HL-60 (cell line): ENCODE data around the gene PTPN3.

Source experiments
- POLR2AphosphoS5 ChIP-seq: IDR thresholded peaks from 2 replicates; pipeline ENCODE4 v1.6.1; 2012; ENCODE audit warnings: low read depth
- TF ChIP-seq, protein P1 (sequence below): IDR thresholded peaks from one replicate; pipeline ENCODE4 v1.5.1; 2011; ENCODE audit warnings: low read length, control low read depth, inconsistent platforms; ENCODE audit not compliant: insufficient read depth

DNA sequence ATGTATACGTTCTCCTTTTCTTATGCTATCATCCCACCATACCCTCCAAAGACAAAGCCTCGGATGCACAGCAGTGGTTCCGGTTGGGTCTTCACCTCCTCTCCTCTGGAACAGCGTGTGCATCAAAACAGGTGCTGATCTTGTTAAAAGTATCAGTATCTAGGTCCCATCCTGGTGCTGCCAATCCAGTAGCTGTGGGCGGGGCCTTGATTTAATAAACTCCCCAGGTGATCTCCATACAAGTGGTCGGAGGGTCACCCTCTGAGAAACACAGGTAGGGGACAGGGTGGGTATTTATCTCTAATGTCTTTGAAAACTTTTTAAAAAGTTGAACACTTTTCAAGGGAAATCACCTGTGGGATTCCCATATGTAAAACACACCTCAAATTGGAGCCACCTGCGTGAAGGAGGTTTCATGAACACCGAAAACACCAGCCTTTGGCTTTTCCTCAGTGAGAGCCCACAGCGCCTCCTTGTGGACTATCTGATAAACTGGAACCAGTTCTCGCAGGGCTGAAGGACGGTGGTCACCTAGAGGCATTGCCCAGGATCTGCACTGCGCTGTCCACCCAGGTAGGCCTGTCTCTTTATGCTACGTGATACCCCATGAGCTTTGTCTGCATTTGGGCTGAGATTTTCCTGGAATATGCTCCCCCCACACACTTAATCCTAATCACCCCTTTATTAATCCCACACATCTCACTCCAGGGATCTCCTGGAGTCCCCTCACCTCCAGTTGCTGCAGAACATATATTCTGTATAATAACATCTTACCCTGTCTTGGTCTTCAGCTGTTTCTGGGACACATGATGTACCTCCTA, 96.7 kb downstream of the PTPN3 start:
- TF ChIP-seq, protein P1, sequence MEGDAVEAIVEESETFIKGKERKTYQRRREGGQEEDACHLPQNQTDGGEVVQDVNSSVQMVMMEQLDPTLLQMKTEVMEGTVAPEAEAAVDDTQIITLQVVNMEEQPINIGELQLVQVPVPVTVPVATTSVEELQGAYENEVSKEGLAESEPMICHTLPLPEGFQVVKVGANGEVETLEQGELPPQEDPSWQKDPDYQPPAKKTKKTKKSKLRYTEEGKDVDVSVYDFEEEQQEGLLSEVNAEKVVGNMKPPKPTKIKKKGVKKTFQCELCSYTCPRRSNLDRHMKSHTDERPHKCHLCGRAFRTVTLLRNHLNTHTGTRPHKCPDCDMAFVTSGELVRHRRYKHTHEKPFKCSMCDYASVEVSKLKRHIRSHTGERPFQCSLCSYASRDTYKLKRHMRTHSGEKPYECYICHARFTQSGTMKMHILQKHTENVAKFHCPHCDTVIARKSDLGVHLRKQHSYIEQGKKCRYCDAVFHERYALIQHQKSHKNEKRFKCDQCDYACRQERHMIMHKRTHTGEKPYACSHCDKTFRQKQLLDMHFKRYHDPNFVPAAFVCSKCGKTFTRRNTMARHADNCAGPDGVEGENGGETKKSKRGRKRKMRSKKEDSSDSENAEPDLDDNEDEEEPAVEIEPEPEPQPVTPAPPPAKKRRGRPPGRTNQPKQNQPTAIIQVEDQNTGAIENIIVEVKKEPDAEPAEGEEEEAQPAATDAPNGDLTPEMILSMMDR = peak; percentile 59
- no peak for TF ChIP-seq POLR2AphosphoS5
